Cardiac muscle cell (in vitro differentiated cells and primary cell): ENCODE data around the gene SELE. TPM values are rescaled to one million over a fixed set of nuclear protein-coding genes. Genes with fewer than 3 reads are reported as not detected.

ENCODE experiments used
- DNase-seq, 2 donors: peaks; one replicate each; pipeline versions ENCODE4 v3.0.0 to v3.0.0-alpha.2; 2010 to 2017; ENCODE audit warnings: low read depth in 1 of 2, low spot score in 1 of 2
- H3K27ac ChIP-seq: fragments of 200-600 bp; sonication (generic); 2 replicates; pipeline ENCODE4 v1.5.1; 2016
- H3K27me3 ChIP-seq: fragments of 200-600 bp; sonication (generic); 2 replicates; pipeline ENCODE4 v1.6.0; 2016; ENCODE audit warnings: control low read depth
- H3K36me3 ChIP-seq: fragments of 200-600 bp; sonication (generic); 2 replicates; pipeline ENCODE4 v1.5.1; 2016; ENCODE audit warnings: control low read depth
- H3K4me1 ChIP-seq: fragments of 200-600 bp; sonication (generic); 2 replicates; pipeline ENCODE4 v1.8.1; 2017; ENCODE audit warnings: low read depth, mild to moderate bottlenecking, mixed run types
- H3K4me3 ChIP-seq: fragments of 200-600 bp; sonication (generic); 2 replicates; pipeline ENCODE4 v1.5.1; 2016; ENCODE audit warnings: mild to moderate bottlenecking
- H3K9me3 ChIP-seq: fragments of 200-600 bp; sonication (generic); 2 replicates; pipeline ENCODE4 v1.5.1; 2017; ENCODE audit warnings: low read depth, mild to moderate bottlenecking, control low read depth
- CTCF ChIP-seq: IDR thresholded peaks from 2 replicates; pipeline ENCODE4 v1.5.1; 2012; ENCODE audit warnings: low read depth, mild to moderate bottlenecking, low read length
- polyA plus RNA-seq: library from polyadenylated mRNA; unstranded; fragments of >200 nt; fragmentation: Nextera tagmentation; extraction: Ambion mirVana; gene quantifications from 2 replicates; pipeline ENCODE4 v1.2.1, GENCODE V29; 2016
- total RNA-seq: library from RNA; depleted of rRNA; stranded (reverse); fragments of >200 nt; gene quantifications from 2 replicates; pipeline ENCODE4 v1.2.3, GENCODE V29; 2016

The SELE gene, protein sequence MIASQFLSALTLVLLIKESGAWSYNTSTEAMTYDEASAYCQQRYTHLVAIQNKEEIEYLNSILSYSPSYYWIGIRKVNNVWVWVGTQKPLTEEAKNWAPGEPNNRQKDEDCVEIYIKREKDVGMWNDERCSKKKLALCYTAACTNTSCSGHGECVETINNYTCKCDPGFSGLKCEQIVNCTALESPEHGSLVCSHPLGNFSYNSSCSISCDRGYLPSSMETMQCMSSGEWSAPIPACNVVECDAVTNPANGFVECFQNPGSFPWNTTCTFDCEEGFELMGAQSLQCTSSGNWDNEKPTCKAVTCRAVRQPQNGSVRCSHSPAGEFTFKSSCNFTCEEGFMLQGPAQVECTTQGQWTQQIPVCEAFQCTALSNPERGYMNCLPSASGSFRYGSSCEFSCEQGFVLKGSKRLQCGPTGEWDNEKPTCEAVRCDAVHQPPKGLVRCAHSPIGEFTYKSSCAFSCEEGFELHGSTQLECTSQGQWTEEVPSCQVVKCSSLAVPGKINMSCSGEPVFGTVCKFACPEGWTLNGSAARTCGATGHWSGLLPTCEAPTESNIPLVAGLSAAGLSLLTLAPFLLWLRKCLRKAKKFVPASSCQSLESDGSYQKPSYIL
- not detected in 2 replicates for total RNA-seq
- polyA plus RNA-seq: not detected in 2 replicates

DNA sequence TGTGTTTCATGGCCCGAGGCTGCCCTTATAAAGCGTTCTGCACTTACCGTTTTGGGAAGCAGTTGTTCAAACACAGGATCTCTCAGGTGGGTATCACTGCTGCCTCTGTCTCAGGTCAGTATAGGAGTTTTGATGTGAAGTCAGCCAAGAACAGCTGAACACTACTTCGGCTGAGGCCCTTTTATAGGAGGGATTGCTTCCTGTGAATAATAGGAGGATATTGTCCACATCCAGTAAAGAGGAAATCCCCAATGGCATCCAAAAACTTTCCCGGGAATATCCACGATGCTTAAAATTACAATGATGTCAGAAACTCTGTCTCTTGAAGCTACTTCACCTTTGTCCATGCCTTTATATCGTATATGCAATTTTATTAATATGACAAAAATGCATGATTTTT, at the start of gene SELE:
SELE (minus strand) TSS at position 156 of the 400 bp plus-strand sequence. CDS start 467 bp downstream, outside the sequence.
- no peaks in the 10 kb centered on the region for H3K4me1 ChIP-seq
- DNase-seq: no peak
- no peak for TF ChIP-seq CTCF
- H3K27me3 ChIP-seq: no peaks in the 10 kb centered on the region
- H3K4me3 ChIP-seq: no peak within 1 kb of the TSS
- H3K9me3 ChIP-seq: no peaks in the 10 kb centered on the region
- no peak within 1 kb of the TSS for H3K27ac ChIP-seq
- no peaks in the 10 kb centered on the region for H3K36me3 ChIP-seq

- Histone ChIP-seq H3K4me3 (no peak overlapping the region), H3K27me3 (no peaks in the 10 kb centered on the region), H3K27ac (no peak overlapping the region), H3K9me3 (no peaks in the 10 kb centered on the region), H3K4me1 (no peaks in the 10 kb centered on the region), H3K36me3 (no peaks in the 10 kb centered on the region)
- no peak for TF ChIP-seq CTCF
- no peak for DNase-seq
Measured at GRCh38 chr1:169782596-169782995, 48.7 kb upstream of the SELE start.

DNA sequence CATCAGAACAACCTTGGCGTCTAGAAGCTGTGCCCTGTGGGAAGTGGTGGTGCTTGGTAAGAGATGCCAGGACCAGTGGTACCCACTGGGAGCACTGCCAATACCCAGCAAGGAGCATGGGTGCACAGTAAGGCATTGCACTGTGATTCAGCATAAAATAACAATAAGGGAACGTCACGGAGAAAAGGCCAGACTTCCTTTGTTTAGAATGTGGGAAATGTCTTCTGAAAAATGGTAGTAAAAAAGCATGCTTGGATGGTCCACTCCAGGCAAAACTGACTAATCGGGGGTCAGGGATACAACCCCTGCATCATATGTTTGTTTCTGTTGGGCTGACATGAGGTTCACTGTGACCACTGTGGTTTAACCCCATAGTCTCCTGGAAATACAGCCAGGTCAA, 46.1 kb upstream of the SELE start:
- H3K4me3 ChIP-seq: no peak overlapping the region
- H3K9me3 ChIP-seq: no peaks in the 10 kb centered on the region
- no peaks in the 10 kb centered on the region for H3K27me3 ChIP-seq
- H3K27ac ChIP-seq: no peak overlapping the region
- no peaks in the 10 kb centered on the region for H3K36me3 ChIP-seq
- DNase-seq: no peak
- TF ChIP-seq CTCF: no peak
- H3K4me1 ChIP-seq: no peaks in the 10 kb centered on the region

DNA sequence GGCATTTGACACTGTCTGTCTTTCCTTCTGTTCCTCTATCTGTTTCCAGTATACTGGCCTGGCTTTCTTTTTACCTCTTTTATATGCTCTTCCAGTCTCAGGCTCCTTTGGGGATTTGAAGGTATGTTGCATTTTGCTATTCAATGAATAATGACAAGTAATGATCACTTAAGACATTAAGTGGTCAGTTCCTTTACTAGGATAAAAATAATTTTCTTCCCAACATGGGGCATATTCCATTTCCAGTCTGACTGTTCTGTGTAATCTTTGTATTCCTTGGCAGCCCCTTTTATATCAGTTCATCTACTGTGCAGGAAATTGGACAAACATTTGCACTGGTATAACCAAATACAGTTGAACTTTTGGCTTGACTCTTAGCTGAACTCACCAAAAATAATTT, 45.3 kb upstream of the SELE start:
- Histone ChIP-seq H3K4me1 (no peaks in the 10 kb centered on the region), H3K27me3 (no peaks in the 10 kb centered on the region), H3K27ac (no peak overlapping the region), H3K9me3 (no peaks in the 10 kb centered on the region), H3K4me3 (no peak overlapping the region), H3K36me3 (no peaks in the 10 kb centered on the region)
- DNase-seq: no peak
- no peak for TF ChIP-seq CTCF

GRCh38 chr1:169776440-169776839, 42.6 kb upstream of the SELE start:
- Histone ChIP-seq H3K4me1 (no peaks in the 10 kb centered on the region), H3K27ac (no peak overlapping the region), H3K36me3 (no peaks in the 10 kb centered on the region), H3K27me3 (no peaks in the 10 kb centered on the region), H3K4me3 (no peak overlapping the region), H3K9me3 (no peaks in the 10 kb centered on the region)
- no peak for DNase-seq
- no peak for TF ChIP-seq CTCF
